C4-2B (cell line): ENCODE data around the gene SPTBN5.

Source experiments
- H3K27ac ChIP-seq: fragments of 450-650 bp; 2 replicates; pipeline ENCODE4 v1.5.1; 2017
- CTCF ChIP-seq: fragments of 450-650 bp; conservative IDR thresholded peaks from 2 replicates; pipeline ENCODE4 v1.5.1; 2017; ENCODE audit warnings: mild to moderate bottlenecking
- ZFX ChIP-seq: fragments of 450-650 bp; IDR thresholded peaks from 2 replicates; pipeline ENCODE4 v1.6.1; 2017

Gene SPTBN5

GRCh38 chr15:41900526-41901380, 6.9 kb upstream of the SPTBN5 start:
- TF ChIP-seq CTCF (no peak), ZFX (no peak)
- H3K27ac ChIP-seq: no peak overlapping the region

- no peak for TF ChIP-seq ZFX
- TF ChIP-seq CTCF: no peak
These were observed 6.1 kb upstream of the SPTBN5 start for GRCh38 chr15:41899854-41900442.

GRCh38 chr15:41897363-41897799, 3.5 kb upstream of the SPTBN5 start:
- H3K27ac ChIP-seq: no peak overlapping the region
- no peak for TF ChIP-seq CTCF
- no peak for TF ChIP-seq ZFX

More at GRCh38 chr15:41899854-41900442, 6.1 kb upstream of the SPTBN5 start:
- no peak overlapping the region for H3K27ac ChIP-seq

GRCh38 chr15:41896566-41896965, 2.7 kb upstream of the SPTBN5 start:
- no peak overlapping the region for H3K27ac ChIP-seq
- TF ChIP-seq CTCF: no peak
- TF ChIP-seq ZFX: no peak

- TF ChIP-seq ZFX: no peak
- TF ChIP-seq CTCF: no peak
- no peak overlapping the region for H3K27ac ChIP-seq
These were observed 2.1 kb upstream of the SPTBN5 start for GRCh38 chr15:41895957-41896356.

- no peak for TF ChIP-seq ZFX
- no peak overlapping the region for H3K27ac ChIP-seq
These were observed 1.6 kb upstream of the SPTBN5 start for GRCh38 chr15:41895491-41895890.

- H3K27ac ChIP-seq: no peak overlapping the region
- TF ChIP-seq CTCF (no peak), ZFX (no peak)
These were observed 1.1 kb upstream of the SPTBN5 start for GRCh38 chr15:41894791-41895463.
